Esophagus muscularis mucosa (tissue), 3 donors: ENCODE data around the gene WDR3.

Source experiments
- CTCF ChIP-seq, 3 experiments: fragments of 200-600 bp in 2 of 3; fragments of 450-650 bp in 1 of 3; sonication (generic) in 2 of 3; IDR thresholded peaks; one replicate each; pipeline ENCODE4 v1.5.1; 2017 to 2019; ENCODE audit warnings: antibody characterized with exemption in 3 of 3, mild to moderate bottlenecking in 2 of 3, moderate library complexity in 1 of 3
- POLR2A ChIP-seq: fragments of 450-650 bp; IDR thresholded peaks from one replicate; pipeline ENCODE4 v1.6.1; 2017; ENCODE audit warnings: antibody characterized with exemption, moderate library complexity, mild to moderate bottlenecking, low read depth

DNA sequence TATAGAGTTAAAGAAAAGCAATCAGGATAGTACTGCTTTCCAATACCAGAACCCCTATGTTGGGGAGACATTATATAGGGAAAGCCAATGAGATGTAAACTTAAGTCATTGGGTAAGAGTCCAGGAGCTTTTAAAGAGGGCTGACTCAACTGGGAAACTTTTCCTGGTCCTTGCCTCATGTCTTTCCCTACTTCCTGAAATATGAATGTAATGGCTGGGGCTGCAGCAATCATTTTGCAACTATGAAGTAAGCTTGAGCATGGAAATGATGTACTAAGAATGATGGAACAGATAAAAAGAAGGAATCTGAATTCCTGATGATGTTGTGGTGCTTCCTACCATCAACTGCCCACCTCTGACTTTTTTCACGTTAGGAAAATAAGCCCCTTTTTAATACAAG, 55.7 kb downstream of the WDR3 start:
- TF ChIP-seq POLR2A (no peak), CTCF (IDR thresholded peaks at IDR 0.05) (no peak)
